Measurements from ENCODE around the gene TPP1.

DNA sequence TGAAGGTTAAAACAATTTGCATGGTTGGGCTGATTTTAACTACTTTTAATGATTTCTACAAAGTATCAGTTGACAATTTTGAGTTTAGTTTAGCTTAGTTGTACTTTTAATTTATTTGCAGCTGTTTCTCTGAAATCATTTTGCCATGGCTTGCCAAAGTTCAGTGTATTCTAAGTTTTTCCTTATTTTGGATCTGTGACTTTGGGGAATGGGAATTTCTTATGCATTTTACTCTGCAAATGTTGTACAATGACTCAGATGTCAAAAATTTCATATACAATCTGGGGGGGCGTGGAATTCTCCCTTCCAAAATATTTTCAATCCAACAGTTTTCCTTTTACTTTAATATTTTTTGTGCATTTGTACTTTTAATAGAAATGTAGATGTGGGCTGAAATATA lies 45.3 kb upstream of the TPP1 start:
- TF ChIP-seq, protein P1, sequence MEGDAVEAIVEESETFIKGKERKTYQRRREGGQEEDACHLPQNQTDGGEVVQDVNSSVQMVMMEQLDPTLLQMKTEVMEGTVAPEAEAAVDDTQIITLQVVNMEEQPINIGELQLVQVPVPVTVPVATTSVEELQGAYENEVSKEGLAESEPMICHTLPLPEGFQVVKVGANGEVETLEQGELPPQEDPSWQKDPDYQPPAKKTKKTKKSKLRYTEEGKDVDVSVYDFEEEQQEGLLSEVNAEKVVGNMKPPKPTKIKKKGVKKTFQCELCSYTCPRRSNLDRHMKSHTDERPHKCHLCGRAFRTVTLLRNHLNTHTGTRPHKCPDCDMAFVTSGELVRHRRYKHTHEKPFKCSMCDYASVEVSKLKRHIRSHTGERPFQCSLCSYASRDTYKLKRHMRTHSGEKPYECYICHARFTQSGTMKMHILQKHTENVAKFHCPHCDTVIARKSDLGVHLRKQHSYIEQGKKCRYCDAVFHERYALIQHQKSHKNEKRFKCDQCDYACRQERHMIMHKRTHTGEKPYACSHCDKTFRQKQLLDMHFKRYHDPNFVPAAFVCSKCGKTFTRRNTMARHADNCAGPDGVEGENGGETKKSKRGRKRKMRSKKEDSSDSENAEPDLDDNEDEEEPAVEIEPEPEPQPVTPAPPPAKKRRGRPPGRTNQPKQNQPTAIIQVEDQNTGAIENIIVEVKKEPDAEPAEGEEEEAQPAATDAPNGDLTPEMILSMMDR (IDR thresholded peaks at IDR 0.05 in 8 of 11, conservative IDR thresholded peaks at IDR 0.05 in 3 of 11), result no peak
- no peak for TF ChIP-seq POLR2A (IDR thresholded peaks at IDR 0.05)
- TF ChIP-seq POLR2AphosphoS5 (IDR thresholded peaks at IDR 0.05), result no peak
